ENCODE results near the gene NAA20. TPM values are rescaled to one million over a fixed set of nuclear protein-coding genes. Genes with fewer than 3 reads are reported as not detected.

NAA20 gene
- total RNA-seq, 1 experiment from 2014 or later = 65.6 TPM

- Histone ChIP-seq H3K9me3 (ENCODE audit: control insufficient read depth, insufficient read depth, low read depth, low read length) (no peaks in the 10 kb centered on the region), H3K4me1 (ENCODE audit: control insufficient read depth, insufficient read depth, low read length) (no peaks in the 10 kb centered on the region), H3K27ac (ENCODE audit: low read length) (no peak overlapping the region), H3K4me3 (ENCODE audit: low read depth in 2 of 2, low read length in 2 of 2) (no peak overlapping the region), H3K36me3 (ENCODE audit: control insufficient read depth, insufficient read depth, low read length) (no peaks in the 10 kb centered on the region), H3K27me3 (ENCODE audit: control insufficient read depth, insufficient read depth, low read length) (peaks cover 11% of the 10 kb centered on the region; the same call in 1 of the 2 replicates)
- intact Hi-C loops (cut with micrococcal nuclease; ENCODE audit: unreplicated experiment) (no loop called here), in situ Hi-C loops (cut with HindIII; ENCODE audit: low pct_unique_long_range_greater_than_20kb, low sequenced_read_pairs) (no loop called here)
- ATAC-seq (no peak), DNase-seq (ENCODE audit: low read depth, low spot score) (no peak)
- no TSS peak for BruUV-seq (replicated peaks)
- CTCF ChIA-PET = no interaction called here
- TF ChIP-seq POLR2AphosphoS5 (IDR thresholded peaks at IDR 0.05; ENCODE audit: low read depth, low read length) (no peak), CTCF (IDR thresholded peaks at IDR 0.05) (no peak), TCF7L2 (IDR thresholded peaks at IDR 0.05; ENCODE audit: low read depth, low read length) (no peak), SIN3A (IDR thresholded peaks at IDR 0.05; ENCODE audit: borderline replicate concordance, insufficient read depth, low read depth, low read length) (no peak), REST (IDR thresholded peaks at IDR 0.05; ENCODE audit: insufficient read depth in 1 of 2, low read depth in 2 of 2, low read length in 1 of 2) (no peak)
- POLR2A ChIA-PET = no interaction called here
Observed at GRCh38 chr20:20060234-20060998, 43.3 kb downstream of the NAA20 start.

GRCh38 chr20:20063941-20064702, 47.0 kb downstream of the NAA20 start:
- H3K27me3 ChIP-seq (ENCODE audit: control insufficient read depth, insufficient read depth, low read length) = peaks cover 11% of the 10 kb centered on the region; the same call in 1 of the 2 replicates
- H3K9me3 ChIP-seq (ENCODE audit: control insufficient read depth, insufficient read depth, low read depth, low read length) = no peaks in the 10 kb centered on the region
- no peaks in the 10 kb centered on the region for H3K36me3 ChIP-seq (ENCODE audit: control insufficient read depth, insufficient read depth, low read length)
- H3K27ac ChIP-seq (ENCODE audit: low read length) = no peak overlapping the region
- ChIA-PET POLR2A (no interaction called here), CTCF (no interaction called here)
- BruUV-seq (replicated peaks) = no TSS peak
- no peaks in the 10 kb centered on the region for H3K4me1 ChIP-seq (ENCODE audit: control insufficient read depth, insufficient read depth, low read length)
- intact Hi-C loops (cut with micrococcal nuclease; ENCODE audit: unreplicated experiment) = no loop called here
- DNase-seq (ENCODE audit: low read depth, low spot score) (no peak), ATAC-seq (no peak)
- TF ChIP-seq TCF7L2 (IDR thresholded peaks at IDR 0.05; ENCODE audit: low read depth, low read length) = no peak
- TF ChIP-seq REST (IDR thresholded peaks at IDR 0.05; ENCODE audit: insufficient read depth in 1 of 2, low read depth in 2 of 2, low read length in 1 of 2) = peak; percentile 16 to 55; a peak in 1 of 4 replicates
- H3K4me3 ChIP-seq (ENCODE audit: low read depth in 2 of 2, low read length in 2 of 2) = no peak overlapping the region
- in situ Hi-C loops (cut with HindIII; ENCODE audit: low pct_unique_long_range_greater_than_20kb, low sequenced_read_pairs) = no loop called here
